Brain microvascular endothelial cell (primary cell): ENCODE data around the gene ADGRG1.

Source experiments
- DNase-seq: peaks from one replicate; pipeline ENCODE4 v3.0.0-alpha.2; 2020
- H3K27ac ChIP-seq: fragments of 250-450 bp; sonication (Bioruptor Pico); 2 replicates; pipeline ENCODE4 v1.5.1; 2020; ENCODE audit warnings: mild to moderate bottlenecking, moderate library complexity
- H3K27me3 ChIP-seq: fragments of 250-450 bp; sonication (Bioruptor Pico); replicated peaks from 2 replicates; pipeline ENCODE4 v1.5.1; 2020; ENCODE audit warnings: mild to moderate bottlenecking
- H3K36me3 ChIP-seq: fragments of 250-450 bp; sonication (Bioruptor Pico); replicated peaks from 2 replicates; pipeline ENCODE4 v1.5.1; 2020; ENCODE audit warnings: mild to moderate bottlenecking
- H3K4me3 ChIP-seq: 2 replicates; pipeline ENCODE4 v1.5.1; 2011; ENCODE audit warnings: low read depth, mild to moderate bottlenecking, control low read depth, low read length, moderate library complexity
- in situ Hi-C: cut with HindIII; loops from 2 replicates; pipeline ENCODE4 v1.10.0; 2017; ENCODE audit warnings: low sequenced_read_pairs, low pct_ligation_motif_present
- TF ChIP-seq, protein P1 (sequence below): IDR thresholded peaks from 2 replicates; pipeline ENCODE4 v1.5.1; 2011; ENCODE audit warnings: low read depth, mild to moderate bottlenecking, moderate library complexity, low read length, control low read depth, inconsistent platforms; ENCODE audit errors: missing control alignments

The ADGRG1 gene

DNA sequence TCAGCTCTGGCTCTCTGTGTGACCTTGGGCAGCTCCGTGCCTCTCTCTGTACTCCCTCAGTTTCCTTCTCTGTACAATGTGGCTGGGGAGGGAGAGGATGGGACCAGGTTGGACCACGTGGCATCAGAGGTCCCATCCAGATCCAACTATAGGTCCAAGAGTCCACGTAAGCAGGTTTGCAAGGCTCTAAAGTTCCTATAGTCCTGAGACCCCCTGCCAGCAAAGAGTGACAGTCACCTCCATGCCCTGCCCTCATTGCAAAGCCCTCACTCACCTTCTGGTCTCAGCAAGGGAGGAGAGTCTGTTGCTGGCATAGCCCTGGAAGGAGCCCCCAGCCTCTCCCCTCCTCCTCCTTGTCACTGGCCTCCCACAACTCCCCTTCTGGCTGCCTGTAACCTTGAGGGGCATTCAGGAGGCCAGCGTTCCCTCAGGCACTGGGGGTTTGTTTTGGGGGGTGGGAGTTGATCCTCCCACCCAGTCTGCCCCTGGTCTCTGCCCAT is 60.1 kb downstream of the ADGRG1 start:
- no peaks in the 10 kb centered on the region for H3K27me3 ChIP-seq
- no peak for DNase-seq
- in situ Hi-C loops = no loop called here
- no peaks in the 10 kb centered on the region for H3K36me3 ChIP-seq
- TF ChIP-seq, protein P1, sequence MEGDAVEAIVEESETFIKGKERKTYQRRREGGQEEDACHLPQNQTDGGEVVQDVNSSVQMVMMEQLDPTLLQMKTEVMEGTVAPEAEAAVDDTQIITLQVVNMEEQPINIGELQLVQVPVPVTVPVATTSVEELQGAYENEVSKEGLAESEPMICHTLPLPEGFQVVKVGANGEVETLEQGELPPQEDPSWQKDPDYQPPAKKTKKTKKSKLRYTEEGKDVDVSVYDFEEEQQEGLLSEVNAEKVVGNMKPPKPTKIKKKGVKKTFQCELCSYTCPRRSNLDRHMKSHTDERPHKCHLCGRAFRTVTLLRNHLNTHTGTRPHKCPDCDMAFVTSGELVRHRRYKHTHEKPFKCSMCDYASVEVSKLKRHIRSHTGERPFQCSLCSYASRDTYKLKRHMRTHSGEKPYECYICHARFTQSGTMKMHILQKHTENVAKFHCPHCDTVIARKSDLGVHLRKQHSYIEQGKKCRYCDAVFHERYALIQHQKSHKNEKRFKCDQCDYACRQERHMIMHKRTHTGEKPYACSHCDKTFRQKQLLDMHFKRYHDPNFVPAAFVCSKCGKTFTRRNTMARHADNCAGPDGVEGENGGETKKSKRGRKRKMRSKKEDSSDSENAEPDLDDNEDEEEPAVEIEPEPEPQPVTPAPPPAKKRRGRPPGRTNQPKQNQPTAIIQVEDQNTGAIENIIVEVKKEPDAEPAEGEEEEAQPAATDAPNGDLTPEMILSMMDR = no peak
- H3K4me3 ChIP-seq = no peak overlapping the region
- H3K27ac ChIP-seq = no peak overlapping the region

DNA sequence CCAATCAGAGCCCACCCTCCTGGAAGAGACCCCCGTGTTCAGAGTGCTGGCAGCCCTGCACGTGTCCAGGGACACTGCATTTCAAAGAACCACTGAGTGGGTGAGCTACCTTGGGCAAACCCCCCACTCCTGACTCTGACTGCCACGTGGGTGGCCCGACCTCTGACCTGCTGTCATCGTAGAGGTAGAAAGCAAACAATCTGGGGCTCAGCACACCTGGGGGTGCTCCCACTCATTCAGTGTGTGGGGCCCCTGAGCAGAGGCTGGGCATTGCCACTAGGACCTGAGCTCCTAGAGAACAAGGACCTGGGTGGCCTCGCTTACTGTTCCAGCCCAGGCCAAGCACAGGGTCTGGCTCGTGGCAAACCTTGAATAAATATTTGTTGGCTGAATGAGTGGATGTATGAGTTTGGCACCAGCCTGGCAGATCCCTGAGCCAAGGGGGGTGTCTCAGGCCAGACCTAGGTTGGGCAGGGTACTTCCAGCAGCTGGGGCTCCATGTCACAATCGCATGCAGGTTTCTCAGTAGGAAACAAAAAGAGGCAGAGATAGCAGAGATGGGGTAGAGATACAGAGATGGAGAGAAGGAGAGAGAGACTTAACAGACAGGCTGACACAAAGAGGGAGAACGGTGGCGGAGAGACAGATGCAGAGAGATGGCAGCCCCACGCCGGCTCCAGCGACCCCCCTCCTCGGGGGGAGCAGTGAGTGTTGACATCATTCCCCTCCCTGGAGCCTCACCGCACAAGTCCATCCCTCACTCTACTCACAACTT is 60.7 kb downstream of the ADGRG1 start:
- Histone ChIP-seq H3K27me3 (no peaks in the 10 kb centered on the region), H3K36me3 (no peaks in the 10 kb centered on the region), H3K27ac (no peak overlapping the region), H3K4me3 (no peak overlapping the region)
- in situ Hi-C loops = no loop called here
- DNase-seq = no peak
- TF ChIP-seq, protein P1 = no peak

DNA sequence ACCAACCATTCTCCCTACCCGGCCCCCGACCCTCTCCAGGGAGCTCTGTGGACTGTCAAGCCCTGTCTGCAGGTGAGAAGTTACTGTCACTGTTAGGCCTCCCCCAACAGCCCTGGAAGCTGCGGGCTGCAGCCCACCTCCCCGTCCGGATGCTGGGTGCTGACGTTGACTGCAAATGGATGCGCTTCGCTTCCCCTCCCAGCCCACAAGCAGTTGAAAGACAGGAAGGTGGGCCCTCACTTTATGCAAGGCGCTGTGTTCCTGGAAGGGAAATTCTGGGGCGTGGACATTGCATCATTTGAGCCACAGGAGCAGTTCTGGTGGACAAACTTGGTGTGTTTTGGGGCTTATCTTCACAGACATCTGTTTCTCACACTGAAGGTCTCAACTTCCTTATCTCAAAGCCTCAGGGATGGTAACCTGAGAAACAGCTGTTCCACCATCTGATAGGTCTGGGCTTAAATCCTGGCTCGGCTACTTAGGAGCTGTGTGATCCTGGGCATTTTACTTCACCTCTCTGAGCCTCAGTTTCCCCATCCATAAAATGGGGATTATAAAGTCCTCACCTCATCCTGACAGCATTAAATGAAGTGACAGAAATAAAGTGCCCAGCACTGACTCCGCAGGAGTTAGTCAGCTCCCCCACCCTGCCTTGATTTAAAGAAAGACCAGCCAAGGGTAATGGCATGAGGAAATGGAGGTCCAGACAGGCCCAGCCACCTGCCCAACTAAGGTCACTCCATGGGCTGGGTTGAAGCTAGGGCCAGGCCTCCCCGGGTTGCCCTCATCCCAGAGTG is 61.5 kb downstream of the ADGRG1 start:
- Histone ChIP-seq H3K36me3 (no peaks in the 10 kb centered on the region), H3K27me3 (no peaks in the 10 kb centered on the region), H3K4me3 (no peak overlapping the region), H3K27ac (no peak overlapping the region)
- TF ChIP-seq, protein P1 = no peak
- no peak for DNase-seq
- in situ Hi-C loops = no loop called here

DNA sequence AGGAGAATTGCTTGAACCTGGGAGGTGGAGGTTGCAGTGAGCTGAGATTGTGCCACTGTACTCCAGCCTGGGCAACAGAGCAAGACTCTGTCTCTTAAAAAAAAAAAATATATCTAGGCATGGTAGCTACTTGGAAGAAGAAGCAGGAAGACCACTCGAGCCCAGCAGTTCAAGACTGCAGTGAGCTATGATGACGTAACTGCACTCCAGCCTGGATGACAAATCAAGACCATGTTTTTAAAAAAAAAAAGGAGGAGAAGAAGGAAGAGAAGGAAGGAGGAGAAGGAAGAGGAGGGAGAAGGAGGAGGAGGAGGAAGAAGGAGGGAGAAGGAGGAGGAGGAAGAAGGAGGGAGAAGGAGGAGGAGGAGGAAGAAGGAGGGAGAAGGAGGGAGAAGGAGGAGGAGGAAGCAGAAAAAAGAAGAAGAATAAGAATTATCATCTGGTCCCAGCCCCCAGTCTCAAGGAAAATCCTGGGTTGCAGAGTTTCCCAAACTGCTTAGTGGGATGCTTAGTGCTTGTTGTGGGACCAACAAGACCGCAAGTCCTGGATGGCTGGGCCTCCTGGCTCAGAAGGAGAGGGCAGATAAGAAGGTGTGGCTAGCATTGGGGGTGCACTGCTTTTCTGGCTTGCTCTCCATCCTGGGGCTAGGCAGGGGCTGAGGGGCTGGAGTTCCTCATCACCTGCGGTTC is 62.5 kb downstream of the ADGRG1 start:
- H3K36me3 ChIP-seq = no peaks in the 10 kb centered on the region
- no peak overlapping the region for H3K27ac ChIP-seq
- TF ChIP-seq, protein P1 = no peak
- in situ Hi-C loops = no loop called here
- H3K27me3 ChIP-seq = no peaks in the 10 kb centered on the region
- DNase-seq = no peak
- no peak overlapping the region for H3K4me3 ChIP-seq

DNA sequence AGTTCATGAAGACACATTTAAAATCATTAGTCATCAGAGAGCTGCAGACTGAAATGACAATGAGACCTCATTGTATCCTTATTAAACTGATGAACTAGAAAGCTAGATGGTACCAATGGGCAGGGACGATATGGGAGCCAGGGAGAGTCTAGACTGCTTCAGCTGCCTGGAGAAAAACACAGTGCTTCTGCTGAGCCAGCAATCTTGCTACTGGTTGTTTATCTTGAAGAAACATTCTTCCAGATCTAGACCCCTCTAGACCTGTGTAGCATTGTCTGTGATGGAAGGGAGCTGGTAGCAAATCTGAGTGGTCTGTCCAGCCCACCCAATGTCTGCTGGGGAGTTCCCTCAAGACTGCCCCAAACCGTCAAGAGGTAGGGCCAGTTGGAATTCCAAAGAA is 64.2 kb downstream of the ADGRG1 start:
- in situ Hi-C loops = no loop called here
- Histone ChIP-seq H3K27ac (no peak overlapping the region), H3K4me3 (no peak overlapping the region), H3K36me3 (no peaks in the 10 kb centered on the region), H3K27me3 (no peaks in the 10 kb centered on the region)
- DNase-seq = no peak
- TF ChIP-seq, protein P1 = no peak
